ENCODE data around the gene OR8J1. TPM values are rescaled to one million over a fixed set of nuclear protein-coding genes. Genes with fewer than 3 reads are reported as not detected.

The OR8J1 gene
- total and polyA plus RNA-seq, 2 of the 8 experiments (the other 6 are each of a cell fraction or from before 2014, with no cell fraction given), result not detected

GRCh38 chr11:56340289-56340688 is 13.8 kb upstream of the OR8J1 start:
- Histone ChIP-seq H2BK5ac (ENCODE audit: low read depth, low read length) (no peak overlapping the region), H3K18ac (ENCODE audit: extremely low read depth, low read length) (no peak overlapping the region), H3K14ac (ENCODE audit: insufficient read length) (no peak overlapping the region), H2AK5ac (ENCODE audit: low read depth, low read length) (no peak overlapping the region), H3K56ac (replicated peaks; ENCODE audit: insufficient read length, low read depth, low read length) (no peak overlapping the region), H4K8ac (ENCODE audit: extremely low read depth, insufficient read depth, low read length) (no peak overlapping the region), H3K79me1 (ENCODE audit: low read depth, low read length) (no peaks in the 10 kb centered on the region), H3K4me1 (replicated peaks in 1 of 4; ENCODE audit: control insufficient read depth in 3 of 4, insufficient read depth in 4 of 4, low read length in 3 of 4) (peaks cover 0 to 6% (median 0%) of the 10 kb centered on the region in 4 experiments; a peak in 1 of 7 replicates), H2BK15ac (ENCODE audit: low read length) (no peak overlapping the region), H2BK120ac (replicated peaks; ENCODE audit: low read depth, low read length) (no peak overlapping the region), H3K9ac (replicated peaks in 1 of 4; ENCODE audit: extremely low read depth in 1 of 4, low read depth in 3 of 4, low read length in 3 of 4) (no peak overlapping the region), H3K27me3 (replicated peaks in 1 of 4; ENCODE audit: control insufficient read depth in 3 of 4, extremely low read depth in 1 of 4, insufficient read depth in 3 of 4, low read length in 3 of 4) (no peaks in the 10 kb centered on the region), H4K91ac (replicated peaks; ENCODE audit: insufficient read length, low read length) (no peak overlapping the region), H4K5ac (ENCODE audit: insufficient read length, low read depth, low read length) (no peak overlapping the region), H4K20me1 (replicated peaks in 1 of 2; ENCODE audit: control insufficient read depth in 1 of 2, insufficient read depth in 2 of 2, low read length in 2 of 2) (no peaks in the 10 kb centered on the region), H3K9me3 (ENCODE audit: insufficient read depth in 2 of 2, low read depth in 1 of 2, low read length in 1 of 2) (peaks cover 2 to 7% of the 10 kb centered on the region in 2 experiments; a peak in 1 of 4 replicates), H3K4me2 (ENCODE audit: insufficient read depth in 1 of 2, low read depth in 2 of 2, low read length in 2 of 2) (no peak overlapping the region), H3K23me2 (ENCODE audit: low read depth, low read length) (no peaks in the 10 kb centered on the region), H3K36me3 (ENCODE audit: control insufficient read depth in 2 of 4, insufficient read depth in 4 of 4, low read length in 3 of 4) (no peaks in the 10 kb centered on the region; a peak in 1 of 8 replicates), H2BK12ac (ENCODE audit: low read depth, low read length) (no peak overlapping the region), H2BK20ac (ENCODE audit: low read length) (no peak overlapping the region), H3K27ac (ENCODE audit: low read depth, low read length) (no peak overlapping the region), H3K4me3 (ENCODE audit: extremely low read depth in 1 of 4, insufficient read depth in 2 of 4, low read depth in 3 of 4, low read length in 4 of 4) (no peak overlapping the region), H2AFZ (ENCODE audit: low read length) (no peak overlapping the region), H3K4ac (replicated peaks; ENCODE audit: insufficient read length, low read depth, low read length) (no peak overlapping the region), H3K79me2 (ENCODE audit: control insufficient read depth in 1 of 2, insufficient read depth in 2 of 2, low read length in 2 of 2) (no peaks in the 10 kb centered on the region), H3K23ac (ENCODE audit: insufficient read length) (no peak overlapping the region)
- POLR2A ChIA-PET (ENCODE audit: partially characterized antibody), result no interaction called here
- TF ChIP-seq POLR2A (IDR thresholded peaks at IDR 0.05; ENCODE audit: control extremely low read depth in 1 of 2, low read depth in 2 of 2, low read length in 2 of 2), result no peak
- TF ChIP-seq SIN3A (conservative IDR thresholded peaks at IDR 0.05 in 1 of 2, IDR thresholded peaks at IDR 0.05 in 1 of 2; ENCODE audit: low read depth in 1 of 2, low read length in 2 of 2), result no peak
- no peak for TF ChIP-seq USF2 (IDR thresholded peaks at IDR 0.05; ENCODE audit: low read length)
- CTCF ChIA-PET (ENCODE audit: partially characterized antibody), result no interaction called here
- no peak for FAIRE-seq
- DNase-seq (ENCODE audit: low read depth in 1 of 2, low spot score in 2 of 2), result no peak

Measured in H1 (cell line).